Embryonic facial prominence (tissue), 1 donor: ENCODE measurements around the gene SPIN4.
A peak's percentile ranks its signal among the peaks of the same experiment; 100 is the strongest.
"Not testable (repeated sequence)": the region's sequence is repeated elsewhere in the genome, so short reads cannot be mapped to it uniquely, and the experiment has no call there.

ENCODE experiments used
- DNase-seq: peaks from one replicate; pipeline ENCODE4 v3.0.0-alpha.2; 2016; ENCODE audit errors: extremely low spot score

Gene SPIN4

GRCh38 chrX:63350941-63351616 lies at the start of gene SPIN4:
SPIN4 (minus strand) TSS chrX:63351332; CDS start chrX:63350819, 513 bp downstream.
- DNase-seq = peak; percentile 18

- no peak for DNase-seq
Observed at GRCh38 chrX:63400340-63400739, 49.2 kb upstream of the SPIN4 start.

GRCh38 chrX:63394872-63395271 lies 43.7 kb upstream of the SPIN4 start:
- no peak for DNase-seq

- DNase-seq = not testable (repeated sequence)
Observed at GRCh38 chrX:63393094-63393493, 42.0 kb upstream of the SPIN4 start.

GRCh38 chrX:63387411-63387810 lies 36.3 kb upstream of the SPIN4 start:
- DNase-seq = no peak

- not testable (repeated sequence) for DNase-seq
Observed at GRCh38 chrX:63384263-63384662, 33.1 kb upstream of the SPIN4 start.

GRCh38 chrX:63373012-63373411 lies 21.9 kb upstream of the SPIN4 start:
- DNase-seq = not testable (repeated sequence)

GRCh38 chrX:63367699-63368098 lies 16.6 kb upstream of the SPIN4 start:
- DNase-seq = not testable (repeated sequence)

- no peak for DNase-seq
Observed at GRCh38 chrX:63363788-63364187, 12.7 kb upstream of the SPIN4 start.

GRCh38 chrX:63361494-63361893 lies 10.4 kb upstream of the SPIN4 start:
- no peak for DNase-seq

GRCh38 chrX:63354484-63354883 lies 3.4 kb upstream of the SPIN4 start:
- no peak for DNase-seq

- DNase-seq = no peak
Observed at GRCh38 chrX:63350465-63350877, 661 bp downstream of the SPIN4 start.

GRCh38 chrX:63349307-63349706 lies 1.8 kb downstream of the SPIN4 start:
- DNase-seq = no peak

GRCh38 chrX:63330681-63331080 lies 20.5 kb downstream of the SPIN4 start:
- no peak for DNase-seq

- DNase-seq = no peak
Observed at GRCh38 chrX:63327788-63328187, 23.3 kb downstream of the SPIN4 start.

GRCh38 chrX:63299596-63299995 lies 51.5 kb downstream of the SPIN4 start:
- DNase-seq = no peak
